SK-N-SH (cell line): ENCODE measurements around the gene CD209.

Source experiments
- POLR2AphosphoS5 ChIP-seq: IDR thresholded peaks from 2 replicates; pipeline ENCODE4 v1.6.1; 2012; ENCODE audit warnings: low read depth, low read length
- TAF1 ChIP-seq: IDR thresholded peaks from 2 replicates; pipeline ENCODE4 v1.6.1; 2012; ENCODE audit warnings: low read depth, mild to moderate bottlenecking, low read length, moderate library complexity, borderline replicate concordance
- TCF12 ChIP-seq: IDR thresholded peaks from 2 replicates; pipeline ENCODE4 v1.4.0; 2012
- TF ChIP-seq, protein P1 (sequence below): fragments of 200-600 bp; sonication (generic); IDR thresholded peaks from 2 replicates; pipeline ENCODE4 v1.6.1; 2017; ENCODE audit warnings: antibody characterized with exemption, mild to moderate bottlenecking, moderate library complexity
- TF ChIP-seq, protein P2 (sequence below): IDR thresholded peaks from 2 replicates; pipeline ENCODE4 v1.4.0; 2012; ENCODE audit warnings: low read depth, borderline replicate concordance

DNA sequence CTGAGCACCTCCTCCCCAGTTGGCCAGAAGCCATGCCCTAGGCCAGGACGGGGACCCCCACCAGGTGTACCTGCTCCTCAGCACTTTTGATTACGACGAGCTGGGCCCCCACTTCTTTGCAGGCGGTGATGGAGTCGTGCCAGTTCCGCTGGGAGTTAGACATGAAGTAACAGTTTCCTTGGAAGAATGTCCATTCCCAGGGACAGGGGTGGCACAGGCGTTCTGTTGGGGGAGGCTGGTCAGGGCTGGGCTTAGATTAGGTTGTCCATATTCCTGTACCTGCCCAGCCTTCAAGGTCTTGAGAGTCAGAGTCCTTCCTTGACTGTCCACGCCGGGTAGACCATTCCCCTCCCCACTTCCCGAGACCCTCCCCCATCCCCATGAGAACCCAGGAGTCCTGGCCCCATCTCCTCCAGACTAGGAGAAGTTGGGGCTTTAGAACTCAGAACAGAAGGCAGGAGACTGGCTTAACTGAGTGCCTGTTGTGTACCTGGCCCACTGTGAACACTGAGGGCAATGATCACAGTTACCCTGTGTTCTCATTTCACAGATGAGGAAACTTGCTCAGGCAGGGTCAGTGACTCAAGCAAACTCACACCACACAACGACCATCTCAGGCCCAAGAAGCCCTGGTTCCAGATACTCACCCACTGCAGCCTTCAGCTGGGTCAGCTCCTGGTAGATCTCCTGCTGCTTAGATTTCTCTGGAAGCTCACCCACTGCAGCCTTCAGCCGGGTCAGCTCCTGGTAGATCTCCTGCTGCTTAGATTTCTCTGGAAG lies 2.3 kb downstream of the CD209 start:
- no peak for TF ChIP-seq POLR2AphosphoS5
- TF ChIP-seq TAF1 = no peak
- TF ChIP-seq, protein P1, sequence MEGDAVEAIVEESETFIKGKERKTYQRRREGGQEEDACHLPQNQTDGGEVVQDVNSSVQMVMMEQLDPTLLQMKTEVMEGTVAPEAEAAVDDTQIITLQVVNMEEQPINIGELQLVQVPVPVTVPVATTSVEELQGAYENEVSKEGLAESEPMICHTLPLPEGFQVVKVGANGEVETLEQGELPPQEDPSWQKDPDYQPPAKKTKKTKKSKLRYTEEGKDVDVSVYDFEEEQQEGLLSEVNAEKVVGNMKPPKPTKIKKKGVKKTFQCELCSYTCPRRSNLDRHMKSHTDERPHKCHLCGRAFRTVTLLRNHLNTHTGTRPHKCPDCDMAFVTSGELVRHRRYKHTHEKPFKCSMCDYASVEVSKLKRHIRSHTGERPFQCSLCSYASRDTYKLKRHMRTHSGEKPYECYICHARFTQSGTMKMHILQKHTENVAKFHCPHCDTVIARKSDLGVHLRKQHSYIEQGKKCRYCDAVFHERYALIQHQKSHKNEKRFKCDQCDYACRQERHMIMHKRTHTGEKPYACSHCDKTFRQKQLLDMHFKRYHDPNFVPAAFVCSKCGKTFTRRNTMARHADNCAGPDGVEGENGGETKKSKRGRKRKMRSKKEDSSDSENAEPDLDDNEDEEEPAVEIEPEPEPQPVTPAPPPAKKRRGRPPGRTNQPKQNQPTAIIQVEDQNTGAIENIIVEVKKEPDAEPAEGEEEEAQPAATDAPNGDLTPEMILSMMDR = no peak
- TF ChIP-seq TCF12 = no peak
- TF ChIP-seq, protein P2, sequence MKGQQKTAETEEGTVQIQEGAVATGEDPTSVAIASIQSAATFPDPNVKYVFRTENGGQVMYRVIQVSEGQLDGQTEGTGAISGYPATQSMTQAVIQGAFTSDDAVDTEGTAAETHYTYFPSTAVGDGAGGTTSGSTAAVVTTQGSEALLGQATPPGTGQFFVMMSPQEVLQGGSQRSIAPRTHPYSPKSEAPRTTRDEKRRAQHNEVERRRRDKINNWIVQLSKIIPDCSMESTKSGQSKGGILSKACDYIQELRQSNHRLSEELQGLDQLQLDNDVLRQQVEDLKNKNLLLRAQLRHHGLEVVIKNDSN = no peak
